Central memory CD4-positive, alpha-beta T cell (primary cell): ENCODE results near the gene ZFP69.

Experiments used
- DNase-seq: peaks from one replicate; pipeline ENCODE4 v3.0.0; 2022

ZFP69 gene

GRCh38 chr1:40508375-40509341 is 31.6 kb downstream of the ZFP69 start, which contains the start of gene EXO5:
Gene EXO5, plus strand, starts transcription at chr1:40508767. Its CDS starts 5,778 bp downstream, at chr1:40514545.
- DNase-seq: peak; percentile 69

GRCh38 chr1:40519517-40519916 is 42.4 kb downstream of the ZFP69 start:
- no peak for DNase-seq

- DNase-seq: no peak
These were observed 53.8 kb downstream of the ZFP69 start for GRCh38 chr1:40530735-40531380.

- DNase-seq: peak; percentile 82
These were observed 54.4 kb downstream of the ZFP69 start, which contains the start of gene ZNF684 for GRCh38 chr1:40531381-40532061. Gene ZNF684, plus strand, starts transcription at chr1:40531637. Its CDS starts 1,530 bp downstream, at chr1:40533167.

- no peak for DNase-seq
These were observed 54.9 kb downstream of the ZFP69 start for GRCh38 chr1:40532062-40532389.

- no peak for DNase-seq
These were observed 55.8 kb downstream of the ZFP69 start for GRCh38 chr1:40532844-40533424.

GRCh38 chr1:40534589-40534988 is 57.5 kb downstream of the ZFP69 start:
- DNase-seq: no peak

- DNase-seq: no peak
These were observed 58.6 kb downstream of the ZFP69 start for GRCh38 chr1:40535732-40536131.

- no peak for DNase-seq
These were observed 62.2 kb downstream of the ZFP69 start for GRCh38 chr1:40539338-40539737.
